WI38 (cell line): ENCODE results near the gene MAFG.
"Not testable (repeated sequence)": the region's sequence is repeated elsewhere in the genome, so short reads cannot be mapped to it uniquely, and the experiment has no call there.

Experiments used
- H3K4me3 ChIP-seq: 2 replicates; pipeline ENCODE4 v1.5.1; 2011; ENCODE audit warnings: low read depth, mild to moderate bottlenecking, control low read depth, low read length
- CTCF ChIP-seq: IDR thresholded peaks from 2 replicates; pipeline ENCODE4 v1.5.1; 2012; ENCODE audit warnings: low read depth, mild to moderate bottlenecking, control low read depth, low read length

The MAFG gene

GRCh38 chr17:81955756-81956544 lies 28.4 kb upstream of the MAFG start:
- TF ChIP-seq CTCF = no peak
- H3K4me3 ChIP-seq = no peak overlapping the region

GRCh38 chr17:81955058-81955681 lies 27.6 kb upstream of the MAFG start:
- no peak overlapping the region for H3K4me3 ChIP-seq
- no peak for TF ChIP-seq CTCF

- H3K4me3 ChIP-seq = no peak overlapping the region
- TF ChIP-seq CTCF = no peak
Measured at GRCh38 chr17:81954131-81955057, 26.9 kb upstream of the MAFG start.

GRCh38 chr17:81953443-81953842 lies 25.9 kb upstream of the MAFG start:
- not testable (repeated sequence) for H3K4me3 ChIP-seq

- H3K4me3 ChIP-seq = no peak overlapping the region
- no peak for TF ChIP-seq CTCF
Measured at GRCh38 chr17:81952792-81953228, 25.3 kb upstream of the MAFG start.

GRCh38 chr17:81951785-81952684 lies 24.5 kb upstream of the MAFG start:
- no peak for TF ChIP-seq CTCF
- H3K4me3 ChIP-seq = no peak overlapping the region

- TF ChIP-seq CTCF = no peak
- H3K4me3 ChIP-seq = no peak overlapping the region
Measured at GRCh38 chr17:81950501-81950900, 23.0 kb upstream of the MAFG start.
